ENCODE results near the gene KRTAP3-3.

- TF ChIP-seq, protein P1, sequence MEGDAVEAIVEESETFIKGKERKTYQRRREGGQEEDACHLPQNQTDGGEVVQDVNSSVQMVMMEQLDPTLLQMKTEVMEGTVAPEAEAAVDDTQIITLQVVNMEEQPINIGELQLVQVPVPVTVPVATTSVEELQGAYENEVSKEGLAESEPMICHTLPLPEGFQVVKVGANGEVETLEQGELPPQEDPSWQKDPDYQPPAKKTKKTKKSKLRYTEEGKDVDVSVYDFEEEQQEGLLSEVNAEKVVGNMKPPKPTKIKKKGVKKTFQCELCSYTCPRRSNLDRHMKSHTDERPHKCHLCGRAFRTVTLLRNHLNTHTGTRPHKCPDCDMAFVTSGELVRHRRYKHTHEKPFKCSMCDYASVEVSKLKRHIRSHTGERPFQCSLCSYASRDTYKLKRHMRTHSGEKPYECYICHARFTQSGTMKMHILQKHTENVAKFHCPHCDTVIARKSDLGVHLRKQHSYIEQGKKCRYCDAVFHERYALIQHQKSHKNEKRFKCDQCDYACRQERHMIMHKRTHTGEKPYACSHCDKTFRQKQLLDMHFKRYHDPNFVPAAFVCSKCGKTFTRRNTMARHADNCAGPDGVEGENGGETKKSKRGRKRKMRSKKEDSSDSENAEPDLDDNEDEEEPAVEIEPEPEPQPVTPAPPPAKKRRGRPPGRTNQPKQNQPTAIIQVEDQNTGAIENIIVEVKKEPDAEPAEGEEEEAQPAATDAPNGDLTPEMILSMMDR (conservative IDR thresholded peaks at IDR 0.05; ENCODE audit: low read length): no peak
- TF ChIP-seq EZH2phosphoT487 (IDR thresholded peaks at IDR 0.05; ENCODE audit: borderline replicate concordance): no peak
Observed at GRCh38 chr17:41009936-41010335, 16.0 kb upstream of the KRTAP3-3 start.

Measured in Loucy (cell line).